ENCODE data around the gene KLK1. TPM values are rescaled to one million over a fixed set of nuclear protein-coding genes. Genes with fewer than 3 reads are reported as not detected.

The KLK1 gene
- polyA plus RNA-seq, 1 of the 3 experiments (the other 2 are of a cell fraction): not detected

GRCh38 chr19:50831026-50831396 is 7.4 kb upstream of the KLK1 start:
- no peak overlapping the region for H2AFZ ChIP-seq (ENCODE audit: low read depth)
- DNase-seq: no peak
- H3K9me2 ChIP-seq: no peaks in the 10 kb centered on the region
- no peaks in the 10 kb centered on the region for H4K20me1 ChIP-seq (ENCODE audit: insufficient read depth)
- H3K36me3 ChIP-seq (replicated peaks in 1 of 2; ENCODE audit: control insufficient read depth in 1 of 2, insufficient read depth in 2 of 2, low read length in 1 of 2): no peaks in the 10 kb centered on the region
- H3K79me2 ChIP-seq (ENCODE audit: insufficient read depth): no peaks in the 10 kb centered on the region
- ChIA-PET CTCF (no interaction called here), POLR2A (no interaction called here)
- H3K4me2 ChIP-seq: no peak overlapping the region
- TF ChIP-seq REST (IDR thresholded peaks at IDR 0.05; ENCODE audit: low read depth, low read length) (no peak), TAF1 (IDR thresholded peaks at IDR 0.05; ENCODE audit: borderline replicate concordance, low read depth, low read length) (no peak), POLR2AphosphoS5 (IDR thresholded peaks at IDR 0.05; ENCODE audit: low read depth, low read length) (no peak), TEAD4 (IDR thresholded peaks at IDR 0.05; ENCODE audit: borderline replicate concordance, insufficient read depth) (no peak), FOSL2 (IDR thresholded peaks at IDR 0.05; ENCODE audit: borderline replicate concordance, low read depth) (no peak), GATA2 (CRISPR knock-in tag; IDR thresholded peaks at IDR 0.05) (no peak), USF1 (IDR thresholded peaks at IDR 0.05; ENCODE audit: borderline replicate concordance, low read depth) (no peak), EP300 (IDR thresholded peaks at IDR 0.05; ENCODE audit: borderline replicate concordance in 1 of 2, low read depth in 1 of 2, low read length in 1 of 2) (no peak), RAD21 (IDR thresholded peaks at IDR 0.05; ENCODE audit: low read length) (no peak), RFX5 (IDR thresholded peaks at IDR 0.05; ENCODE audit: low read length) (no peak), SIN3A (IDR thresholded peaks at IDR 0.05; ENCODE audit: borderline replicate concordance, low read depth, low read length) (no peak), CHD2 (IDR thresholded peaks at IDR 0.05; ENCODE audit: low read length, partially characterized antibody) (no peak), SMC3 (IDR thresholded peaks at IDR 0.05; ENCODE audit: low read depth, low read length) (no peak), YY1 (IDR thresholded peaks at IDR 0.05; ENCODE audit: low read depth) (no peak), ELF1 (IDR thresholded peaks at IDR 0.05) (no peak), GABPA (IDR thresholded peaks at IDR 0.05; ENCODE audit: low read depth) (no peak), MEF2A (IDR thresholded peaks at IDR 0.05; ENCODE audit: borderline replicate concordance, low read depth) (no peak)
- 37% methylated on average over 6 of the region's 7 CpGs for WGBS (ENCODE audit: low lambda C conversion rate)
- no peaks in the 10 kb centered on the region for H3K9me3 ChIP-seq
- H3K4me1 ChIP-seq (ENCODE audit: control insufficient read depth in 1 of 2, insufficient read depth in 2 of 2, low read depth in 1 of 2, low read length in 1 of 2): peaks cover 0 to 5% of the 10 kb centered on the region in 2 experiments; a peak in 1 of 4 replicates
- peaks cover 8% of the 10 kb centered on the region; the same call in 1 of the 2 replicates for H3K27me3 ChIP-seq (ENCODE audit: insufficient read depth)
- H3K27ac ChIP-seq (ENCODE audit: low read depth in 2 of 2, low read length in 1 of 2): no peak overlapping the region
- no peaks in the 10 kb centered on the region for H3F3A ChIP-seq (replicated peaks; ENCODE audit: insufficient read depth)
- H3K9ac ChIP-seq: no peak overlapping the region
- no peak overlapping the region for H3K4me3 ChIP-seq (ENCODE audit: low read depth in 2 of 2, low read length in 1 of 2)
